Adrenal gland (tissue), 5 donors: Measurements from ENCODE around the gene RAPGEF4.

Source experiments
- POLR2A ChIP-seq, 2 donors: fragments of 450-650 bp; IDR thresholded peaks; one replicate each; pipeline ENCODE4 v1.6.1; 2017; ENCODE audit warnings: antibody characterized with exemption in 2 of 2, mild to moderate bottlenecking in 2 of 2, moderate library complexity in 1 of 2
- TF ChIP-seq, protein P1 (sequence below), 6 experiments: fragments of 450-650 bp in 4 of 6; fragments of 200-600 bp in 2 of 6; sonication (generic) in 1 of 6; IDR thresholded peaks; 1 replicate in 5 of 6; 2 replicates in 1 of 6; pipeline versions ENCODE4 v1.5.1 to v1.8.0; 2016 to 2021; ENCODE audit warnings: antibody characterized with exemption in 6 of 6, mild to moderate bottlenecking in 2 of 6, moderate library complexity in 1 of 6
- donor health status: DM: no; HTN: no; CAD: no.

DNA sequence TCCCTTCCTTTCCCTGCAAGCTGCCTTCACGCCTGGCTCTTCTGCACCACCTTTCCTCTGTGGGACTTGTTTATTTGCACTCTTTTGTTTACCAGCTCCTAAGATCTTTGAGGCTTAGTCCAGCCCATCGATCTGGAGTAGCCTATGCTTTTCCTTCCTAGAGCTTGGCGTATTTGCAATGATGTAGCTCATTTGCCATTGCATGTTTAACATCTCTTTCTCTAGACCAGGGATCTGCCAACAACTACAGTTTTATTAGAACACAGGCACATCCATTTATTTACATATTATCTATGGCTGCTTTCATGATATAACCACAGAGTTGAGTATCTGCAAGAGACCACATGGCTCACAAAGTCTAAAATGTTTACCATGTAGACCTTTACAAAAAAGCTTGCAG is 150.4 kb downstream of the RAPGEF4 start:
- TF ChIP-seq, protein P1, sequence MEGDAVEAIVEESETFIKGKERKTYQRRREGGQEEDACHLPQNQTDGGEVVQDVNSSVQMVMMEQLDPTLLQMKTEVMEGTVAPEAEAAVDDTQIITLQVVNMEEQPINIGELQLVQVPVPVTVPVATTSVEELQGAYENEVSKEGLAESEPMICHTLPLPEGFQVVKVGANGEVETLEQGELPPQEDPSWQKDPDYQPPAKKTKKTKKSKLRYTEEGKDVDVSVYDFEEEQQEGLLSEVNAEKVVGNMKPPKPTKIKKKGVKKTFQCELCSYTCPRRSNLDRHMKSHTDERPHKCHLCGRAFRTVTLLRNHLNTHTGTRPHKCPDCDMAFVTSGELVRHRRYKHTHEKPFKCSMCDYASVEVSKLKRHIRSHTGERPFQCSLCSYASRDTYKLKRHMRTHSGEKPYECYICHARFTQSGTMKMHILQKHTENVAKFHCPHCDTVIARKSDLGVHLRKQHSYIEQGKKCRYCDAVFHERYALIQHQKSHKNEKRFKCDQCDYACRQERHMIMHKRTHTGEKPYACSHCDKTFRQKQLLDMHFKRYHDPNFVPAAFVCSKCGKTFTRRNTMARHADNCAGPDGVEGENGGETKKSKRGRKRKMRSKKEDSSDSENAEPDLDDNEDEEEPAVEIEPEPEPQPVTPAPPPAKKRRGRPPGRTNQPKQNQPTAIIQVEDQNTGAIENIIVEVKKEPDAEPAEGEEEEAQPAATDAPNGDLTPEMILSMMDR (IDR thresholded peaks at IDR 0.05), result no peak
- no peak for TF ChIP-seq POLR2A (IDR thresholded peaks at IDR 0.05)
